K562 (cell line): ENCODE measurements around the gene BAK1. TPM values are rescaled to one million over a fixed set of nuclear protein-coding genes. Genes with fewer than 3 reads are reported as not detected.

ENCODE experiments used
- ATAC-seq: fragments of 200-7000 bp; cut with Tn5 transposase; 3 replicates; pipeline ENCODE4 v1.9.1; 2020; ENCODE audit warnings: moderate library complexity
- BruUV-seq: library from RNA; stranded (reverse); fragments of 400-500 nt; replicated peaks from 2 replicates; lab custom pipeline; 2021; lab: Mats Ljungman, UMichigan
- CTCF ChIA-PET: fragments of 300-600 bp; formaldehyde crosslinking; extraction: SDS; loops from one replicate; lab custom pipeline; 2021; ENCODE audit warnings: low intra/inter-chr PET ratio; lab: Yijun Ruan, JAX
- POLR2A ChIA-PET: fragments of 300-600, 350-650 bp; sonication (Branson Sonifier 250); formaldehyde crosslinking; extraction: SDS; loops from one replicate; lab custom pipeline; 2021; ENCODE audit warnings: antibody characterized with exemption, inconsistent platforms; lab: Yijun Ruan, JAX
- DNase-seq, 4 experiments: peaks; one replicate each; pipeline versions ENCODE4 v3.0.0 to v3.0.0-alpha.2; 2011 to 2018; ENCODE audit warnings: low spot score in 3 of 4, mixed read lengths in 3 of 4; ENCODE audit errors: extremely low read depth in 1 of 4
- FAIRE-seq: peaks from 2 replicates; lab custom pipeline; 2011; peaks lifted over from hg19 to GRCh38; lab: Jason Lieb, UNC
- H2AFZ ChIP-seq: 2 replicates; pipeline ENCODE4 v1.6.0; 2011; ENCODE audit warnings: low read depth, low read length, control low read depth, inconsistent platforms
- H3K27ac ChIP-seq: fragments of 200-600 bp; 3 replicates; pipeline ENCODE4 v1.8.0; 2011; ENCODE audit warnings: low read depth, mild to moderate bottlenecking, control low read depth, inconsistent platforms, low read length, moderate library complexity, mixed read lengths; ENCODE audit errors: extremely low read depth
- H3K27me3 ChIP-seq, 2 experiments: fragments of 300-600 bp in 1 of 2; 2 replicates in 1 of 2; 3 replicates in 1 of 2; pipeline versions ENCODE4 v1.6.0 to v1.8.0; 2011; ENCODE audit warnings: inconsistent platforms in 2 of 2, low read length in 2 of 2, mild to moderate bottlenecking in 1 of 2, mixed read lengths in 1 of 2, moderate library complexity in 1 of 2; ENCODE audit not compliant: control insufficient read depth in 2 of 2, insufficient read depth in 2 of 2
- H3K36me3 ChIP-seq: fragments of 300-600 bp; 3 replicates; pipeline ENCODE4 v1.8.0; 2011; ENCODE audit warnings: mild to moderate bottlenecking, low read length, inconsistent platforms; ENCODE audit not compliant: control insufficient read depth, insufficient read depth
- H3K4me1 ChIP-seq, 2 experiments: fragments of 200-600 bp in 1 of 2; replicated peaks in 1 of 2; 2 replicates in 1 of 2; 3 replicates in 1 of 2; pipeline versions ENCODE4 v1.5.1 to v1.8.0; 2011; ENCODE audit warnings: inconsistent platforms in 2 of 2, low read length in 2 of 2, mild to moderate bottlenecking in 1 of 2, mixed read lengths in 1 of 2, moderate library complexity in 1 of 2; ENCODE audit not compliant: control insufficient read depth in 2 of 2, insufficient read depth in 2 of 2
- H3K4me2 ChIP-seq: 2 replicates; pipeline ENCODE4 v1.6.1; 2011; ENCODE audit warnings: low read length, control low read depth, inconsistent platforms, mixed read lengths; ENCODE audit not compliant: insufficient read depth
- H3K4me3 ChIP-seq: fragments of 200-600 bp; sonication (generic), shearing (Covaris generic); 2 replicates; pipeline ENCODE4 v1.5.1; 2016; ENCODE audit warnings: control low read depth, inconsistent platforms
- H3K79me2 ChIP-seq: fragments of 200-600 bp; 3 replicates; pipeline ENCODE4 v1.8.0; 2011; ENCODE audit warnings: low read length, inconsistent platforms; ENCODE audit not compliant: control insufficient read depth, insufficient read depth
- H3K9ac ChIP-seq, 2 experiments: 2 replicates each; pipeline versions ENCODE4 v1.6.0 to v1.6.1; 2011; ENCODE audit warnings: low read depth in 2 of 2, low read length in 2 of 2, control low read depth in 1 of 2, inconsistent platforms in 1 of 2, mild to moderate bottlenecking in 1 of 2, mixed read lengths in 1 of 2; ENCODE audit not compliant: insufficient read depth in 1 of 2
- H3K9me1 ChIP-seq: one replicate; pipeline ENCODE4 v1.6.0; 2011; ENCODE audit warnings: inconsistent platforms, mild to moderate bottlenecking, low read length, moderate library complexity; ENCODE audit not compliant: control insufficient read depth, insufficient read depth
- H3K9me3 ChIP-seq: replicated peaks from 2 replicates; pipeline ENCODE4 v1.5.1; 2011; ENCODE audit warnings: low read depth, low read length, inconsistent platforms; ENCODE audit not compliant: control insufficient read depth, insufficient read depth
- H4K20me1 ChIP-seq: replicated peaks from 2 replicates; pipeline ENCODE4 v1.6.1; 2011; ENCODE audit warnings: low read length, inconsistent platforms, mixed read lengths; ENCODE audit not compliant: control insufficient read depth, insufficient read depth
- CTBP1 ChIP-seq: fragments of 450-650 bp; IDR thresholded peaks from 2 replicates; pipeline ENCODE4 v1.6.1; 2016; ENCODE audit warnings: borderline replicate concordance
- CTCF ChIP-seq, 3 experiments: IDR thresholded peaks in 2 of 3; conservative IDR thresholded peaks in 1 of 3; 2 replicates each; pipeline ENCODE4 v1.5.1; 2011 to 2012; ENCODE audit warnings: low read length in 3 of 3, mild to moderate bottlenecking in 3 of 3, control low read depth in 2 of 3, improper control_type of control experiment in 1 of 3, inconsistent platforms in 1 of 3, low read depth in 1 of 3, mixed read lengths in 1 of 3, moderate library complexity in 1 of 3; ENCODE audit not compliant: insufficient read depth in 2 of 3
- DNMT1 ChIP-seq: fragments of 450-650 bp; IDR thresholded peaks from 2 replicates; pipeline ENCODE4 v1.6.1; 2016; ENCODE audit warnings: antibody characterized with exemption, mild to moderate bottlenecking
- E2F6 ChIP-seq, 2 experiments: IDR thresholded peaks; 2 replicates each; pipeline ENCODE4 v1.6.1; 2011; ENCODE audit warnings: borderline replicate concordance in 1 of 2, control low read depth in 1 of 2, low read depth in 1 of 2, low read length in 1 of 2, mild to moderate bottlenecking in 1 of 2, mixed read lengths in 1 of 2, moderate library complexity in 1 of 2; ENCODE audit not compliant: insufficient read depth in 1 of 2, insufficient read length in 1 of 2, poor library complexity in 1 of 2, severe bottlenecking in 1 of 2; ENCODE audit errors: extremely low read depth in 1 of 2
- ETV5 ChIP-seq: sonication (generic); formaldehyde crosslinking; IDR thresholded peaks from 2 replicates; pipeline ENCODE4 v1.4.0; 2020; ENCODE audit warnings: low read depth, mild to moderate bottlenecking, missing genetic modification reagents
- MYC ChIP-seq, 2 experiments: fragments of 250-450 bp in 1 of 2; sonication (Bioruptor Pico) in 1 of 2; IDR thresholded peaks; 2 replicates each; pipeline versions ENCODE4 v1.5.1 to v1.6.1; 2012 to 2021; ENCODE audit warnings: low read depth in 2 of 2, borderline replicate concordance in 1 of 2, improper control_type of control experiment in 1 of 2, low read length in 1 of 2, mild to moderate bottlenecking in 1 of 2, moderate library complexity in 1 of 2
- MYNN ChIP-seq, 2 experiments: sonication (generic); formaldehyde crosslinking in 1 of 2; IDR thresholded peaks; 2 replicates each; pipeline versions ENCODE4 v1.5.0 to v1.6.1; 2016 to 2020; ENCODE audit warnings: antibody characterized with exemption in 1 of 2, missing genetic modification reagents in 1 of 2
- TCF7 ChIP-seq: sonication (generic); IDR thresholded peaks from 2 replicates; pipeline ENCODE4 v1.6.1; 2016; ENCODE audit warnings: antibody characterized with exemption, borderline replicate concordance
- USF1 ChIP-seq: sonication (generic); formaldehyde crosslinking; IDR thresholded peaks from 2 replicates; pipeline ENCODE4 v1.9.0; 2022; ENCODE audit warnings: mild to moderate bottlenecking, missing genetic modification reagents
- ZNF263 ChIP-seq: sonication (generic); formaldehyde crosslinking; IDR thresholded peaks from 2 replicates; pipeline ENCODE4 v1.8.0; 2022; ENCODE audit warnings: mild to moderate bottlenecking, missing genetic modification reagents, borderline replicate concordance
- ZNF740 ChIP-seq, 3 experiments: fragments of 200-800 bp in 1 of 3; sonication (Bioruptor generic) in 1 of 3; sonication (generic) in 1 of 3; formaldehyde crosslinking in 1 of 3; IDR thresholded peaks; 2 replicates each; pipeline versions ENCODE4 v1.6.1 to v1.8.0; 2016 to 2022; ENCODE audit warnings: mild to moderate bottlenecking in 2 of 3, missing compliant biosample characterization in 2 of 3, missing genetic modification characterization in 2 of 3, missing genetic modification reagents in 1 of 3
- ZNF76 ChIP-seq: fragments of 250-450 bp; sonication (Bioruptor Pico); IDR thresholded peaks from 2 replicates; pipeline ENCODE4 v1.4.0; 2020; ENCODE audit warnings: mild to moderate bottlenecking, moderate library complexity, borderline replicate concordance
- WGBS: fragments of 100-300 bp; shearing (Covaris generic); methylation state at CpG from one replicate; pipeline ENCODE4 v1.1.6; 2016; ENCODE audit warnings: low coverage, mixed read lengths; ENCODE audit not compliant: insufficient coverage; ENCODE audit errors: missing lambda C conversion rate; 5-methylcytosine and 5-hydroxymethylcytosine counted together
- in situ Hi-C: fragments of 300-500 bp; cut with MboI; formaldehyde crosslinking; loops from 4 replicates; pipeline ENCODE4 v1.15.0; 2018; ENCODE audit warnings: inconsistent platforms, mixed read lengths
- intact Hi-C: fragments of 100-400 bp; cut with micrococcal nuclease; formaldehyde crosslinking; loops from 2 replicates; pipeline ENCODE4 v1.14.2; 2022
- polyA plus RNA-seq, 8 experiments: library from polyadenylated mRNA; depleted of rRNA in 4 of 8; stranded (reverse) in 5 of 8; unstranded in 3 of 8; fragments of >200 nt; fragmentation: Nextera tagmentation in 2 of 8; fragmentation: Illumina TruSeq in 1 of 8; extraction: Ambion mirVana in 2 of 8; extraction: Trizol in 1 of 8; gene quantifications; 2 replicates each; pipeline versions ENCODE4 v1.2.1 to v1.2.3, GENCODE V29; 2011 to 2014; ENCODE audit warnings: inconsistent platforms in 1 of 8, missing spikeins in 1 of 8
- total RNA-seq, 7 experiments: library from RNA; depleted of rRNA in 6 of 7; stranded (reverse); fragments of >200 nt in 6 of 7; fragmentation: Illumina TruSeq in 2 of 7; extraction: Trizol in 2 of 7; gene quantifications; 2 replicates each; pipeline versions ENCODE4 v1.2.1 to v1.2.3, GENCODE V29; 2011 to 2021; ENCODE audit warnings: low replicate concordance in 1 of 7

Gene BAK1
- total and polyA plus RNA-seq, 9 of the 15 experiments (the other 6 are each of a cell fraction or from before 2014, with no cell fraction given): 5.4 to 30.7 (median 18.9) TPM

- in situ Hi-C loops: loop anchor here (5.0 to 10.0 kb wide), 3 partner anchors 117 to 419 kb away; no protein-coding TSS in a partner anchor
- intact Hi-C loops: loop anchor here (1.0 to 2.0 kb wide), 3 partner anchors 115 to 569 kb away; no protein-coding TSS in a partner anchor
- Histone ChIP-seq H3K4me2 (peak overlapping the region; percentile 6; the same call in 1 of the 2 replicates), H3K9me1 (peaks cover 2% of the 10 kb centered on the region), H3K9ac (peak overlapping the region in 1 of 2 experiments; percentile 37; a peak in 1 of 4 replicates), H4K20me1 (no peaks in the 10 kb centered on the region), H3K9me3 (no peaks in the 10 kb centered on the region), H3K27me3 (no peaks in the 10 kb centered on the region), H3K27ac (no peak overlapping the region), H2AFZ (peak overlapping the region; percentile 95), H3K4me3 (no peak overlapping the region), H3K36me3 (no peaks in the 10 kb centered on the region), H3K79me2 (no peaks in the 10 kb centered on the region), H3K4me1 (peaks cover 12 to 19% of the 10 kb centered on the region in 2 experiments)
- BruUV-seq: no TSS peak
- FAIRE-seq (peak; percentile 93), DNase-seq (peak; percentile 90 to 92 (median 92)), ATAC-seq (peak; percentile 87)
- ChIA-PET CTCF (interaction anchor here (0.6 to 2.8 kb wide), 7 partner anchors 47 to 1866 kb away, joined by 3 to 20 read pairs (median 5); partner anchors contain the start of gene FANCE), POLR2A (interaction anchor here (0.9 kb wide), 1 partner anchor 106 kb away, joined by 3 read pairs; no protein-coding TSS in a partner anchor)
- 8% methylated on average over 13 of the region's 14 CpGs for WGBS
- peak; percentile 39 to 75 for TF ChIP-seq E2F6 (IDR thresholded peaks at IDR 0.05; ENCODE audit: borderline replicate concordance in 1 of 2, extremely low read depth in 1 of 2, insufficient read depth in 1 of 2, insufficient read length in 1 of 2, low read depth in 1 of 2, low read length in 1 of 2, poor library complexity in 1 of 2, severe bottlenecking in 1 of 2)
- TF ChIP-seq MYC (IDR thresholded peaks at IDR 0.05; ENCODE audit: low read depth, low read length): peak; percentile 80
- 0 out of 2 replicates have a peak, but pooled peaks have one; percentile 42 for TF ChIP-seq MYC (CRISPR knock-in tag; IDR thresholded peaks at IDR 0.05; ENCODE audit: borderline replicate concordance, low read depth)
- TF ChIP-seq TCF7: no peak
- peak; percentile 86 for TF ChIP-seq USF1 (CRISPR knock-in tag)
- TF ChIP-seq ETV5: 0 out of 2 replicates have a peak, but pooled peaks have one; percentile 62
- TF ChIP-seq MYNN (IDR thresholded peaks at IDR 0.05): peak; percentile 46; the same call in 1 of the 2 replicates
- no peak for TF ChIP-seq MYNN (CRISPR knock-in tag; IDR thresholded peaks at IDR 0.05)
- peak; percentile 94 to 98 (median 94) for TF ChIP-seq CTCF (IDR thresholded peaks at IDR 0.05 in 2 of 3, conservative IDR thresholded peaks at IDR 0.05 in 1 of 3; ENCODE audit: insufficient read depth in 2 of 3, low read depth in 1 of 3, low read length in 3 of 3)
- no peak for TF ChIP-seq DNMT1
- peak; percentile 46; the same call in 1 of the 2 replicates for TF ChIP-seq CTBP1
- TF ChIP-seq ZNF263 (CRISPR knock-in tag): 0 out of 2 replicates have a peak, but pooled peaks have one; percentile 28
- no peak for TF ChIP-seq ZNF76
- peak; percentile 60; the same call in 1 of the 2 replicates for TF ChIP-seq ZNF740 (CRISPR knock-in tag; IDR thresholded peaks at IDR 0.05)
- TF ChIP-seq ZNF740 (tag; IDR thresholded peaks at IDR 0.05): no peak
These were observed 5.5 kb upstream of the BAK1 start for GRCh38 chr6:33585403-33586107.
